HepG2 (cell line): ENCODE results near the gene PAQR7. TPM values are rescaled to one million over a fixed set of nuclear protein-coding genes. Genes with fewer than 3 reads are reported as not detected.

Source experiments
- ATAC-seq: fragments of 200-7000 bp; cut with Tn5 transposase; 3 replicates; pipeline ENCODE4 v1.9.1; 2020; ENCODE audit warnings: mild to moderate bottlenecking, moderate library complexity
- BruUV-seq: library from RNA; stranded (reverse); fragments of 400-500 nt; replicated peaks from 2 replicates; lab custom pipeline; 2021; lab: Mats Ljungman, UMichigan
- CTCF ChIA-PET: fragments of 300-600 bp; formaldehyde crosslinking; extraction: SDS; loops from one replicate; lab custom pipeline; 2021; ENCODE audit warnings: low total read pairs, inconsistent platforms, low intra/inter-chr PET ratio; lab: Yijun Ruan, JAX
- POLR2A ChIA-PET: fragments of 350-600 bp; sonication (Branson Sonifier 250); formaldehyde crosslinking; loops from one replicate; lab custom pipeline; 2020; ENCODE audit warnings: antibody characterized with exemption, inconsistent platforms; lab: Yijun Ruan, JAX
- DNase-seq: peaks from one replicate; pipeline ENCODE4 v3.0.0-alpha.2; 2015; ENCODE audit warnings: low spot score
- FAIRE-seq: peaks from 3 replicates; lab custom pipeline; 2011; peaks lifted over from hg19 to GRCh38; lab: Jason Lieb, UNC
- H2AFZ ChIP-seq: one replicate; pipeline ENCODE4 v1.6.1; 2011; ENCODE audit warnings: low read length, inconsistent platforms
- H3K27ac ChIP-seq: fragments of 300-600 bp; 3 replicates; pipeline ENCODE4 v1.8.0; 2011; ENCODE audit warnings: mixed run types, mild to moderate bottlenecking, mixed read lengths, low read length, inconsistent platforms; ENCODE audit not compliant: insufficient read depth; ENCODE audit errors: extremely low read length
- H3K27me3 ChIP-seq, 2 experiments: fragments of 200-600 bp in 1 of 2; 2 replicates in 1 of 2; 3 replicates in 1 of 2; pipeline versions ENCODE4 v1.6.0 to v1.8.0; 2011; ENCODE audit warnings: low read length in 2 of 2, mild to moderate bottlenecking in 2 of 2, moderate library complexity in 2 of 2, inconsistent platforms in 1 of 2; ENCODE audit not compliant: insufficient read depth in 2 of 2, control insufficient read depth in 1 of 2
- H3K36me3 ChIP-seq, 2 experiments: fragments of 200-600 bp in 1 of 2; replicated peaks in 1 of 2; 2 replicates in 1 of 2; 3 replicates in 1 of 2; pipeline versions ENCODE4 v1.5.1 to v1.8.0; 2011; ENCODE audit warnings: low read length in 2 of 2, inconsistent platforms in 1 of 2; ENCODE audit not compliant: insufficient read depth in 2 of 2, control insufficient read depth in 1 of 2
- H3K4me1 ChIP-seq: 2 replicates; pipeline ENCODE4 v1.5.1; 2012; ENCODE audit warnings: low read length, inconsistent platforms; ENCODE audit not compliant: insufficient read depth
- H3K4me2 ChIP-seq: 2 replicates; pipeline ENCODE4 v1.6.0; 2011; ENCODE audit warnings: low read depth, low read length, inconsistent platforms
- H3K4me3 ChIP-seq, 3 experiments: fragments of 200-600 bp in 1 of 3; sonication (generic), shearing (Covaris generic) in 1 of 3; replicated peaks in 1 of 3; 2 replicates each; pipeline ENCODE4 v1.5.1; 2011 to 2016; ENCODE audit warnings: low read length in 3 of 3, inconsistent platforms in 2 of 3, low read depth in 2 of 3, mild to moderate bottlenecking in 2 of 3, control low read depth in 1 of 3, mixed read lengths in 1 of 3; ENCODE audit not compliant: insufficient read depth in 1 of 3
- H3K79me2 ChIP-seq: one replicate; pipeline ENCODE4 v1.6.1; 2011; ENCODE audit warnings: low read length, inconsistent platforms; ENCODE audit not compliant: insufficient read depth
- H3K9ac ChIP-seq: 2 replicates; pipeline ENCODE4 v1.6.0; 2011; ENCODE audit warnings: mild to moderate bottlenecking, low read depth, low read length, inconsistent platforms; ENCODE audit not compliant: insufficient read depth
- H3K9me3 ChIP-seq: 2 replicates; pipeline ENCODE4 v1.5.1; 2012; ENCODE audit warnings: mild to moderate bottlenecking, low read length
- H4K20me1 ChIP-seq: 2 replicates; pipeline ENCODE4 v1.6.0; 2011; ENCODE audit warnings: inconsistent platforms, mild to moderate bottlenecking, low read length, moderate library complexity; ENCODE audit not compliant: insufficient read depth
- E2F5 ChIP-seq: sonication (generic); formaldehyde crosslinking; conservative IDR thresholded peaks from 2 replicates; pipeline ENCODE4 v1.4.0; 2020; ENCODE audit warnings: missing genetic modification reagents
- HES4 ChIP-seq: sonication (generic); formaldehyde crosslinking; IDR thresholded peaks from 2 replicates; pipeline ENCODE4 v1.9.0; 2021; ENCODE audit warnings: mild to moderate bottlenecking, missing genetic modification reagents, borderline replicate concordance
- NAIF1 ChIP-seq: sonication (generic); formaldehyde crosslinking; IDR thresholded peaks from 2 replicates; pipeline ENCODE4 v1.5.0; 2020; ENCODE audit warnings: mild to moderate bottlenecking, missing genetic modification reagents, borderline replicate concordance
- RARA ChIP-seq: IDR thresholded peaks from 2 replicates; pipeline ENCODE4 v1.6.1; 2016; ENCODE audit warnings: missing genetic modification reagents, missing compliant biosample characterization
- THRA ChIP-seq: sonication (generic); formaldehyde crosslinking; IDR thresholded peaks from 2 replicates; pipeline ENCODE4 v1.4.0; 2020; ENCODE audit warnings: missing genetic modification reagents, borderline replicate concordance
- ZNF121 ChIP-seq: sonication (generic); formaldehyde crosslinking; IDR thresholded peaks from 2 replicates; pipeline ENCODE4 v1.5.0; 2020; ENCODE audit warnings: mild to moderate bottlenecking, missing genetic modification reagents
- ZNF580 ChIP-seq: IDR thresholded peaks from 2 replicates; pipeline ENCODE4 v1.6.1; 2016; ENCODE audit warnings: low read depth, borderline replicate concordance
- ZNF704 ChIP-seq: sonication (generic); formaldehyde crosslinking; IDR thresholded peaks from 2 replicates; pipeline ENCODE4 v1.8.1; 2023; ENCODE audit warnings: mild to moderate bottlenecking, inconsistent platforms, moderate library complexity, missing genetic modification reagents, borderline replicate concordance
- WGBS: methylation state at CpG from one replicate; pipeline ENCODE4 v1.1.6; 2017; ENCODE audit warnings: low lambda C conversion rate; 5-methylcytosine and 5-hydroxymethylcytosine counted together
- in situ Hi-C: cut with HindIII; loops from 2 replicates; pipeline ENCODE4 v1.10.0; 2017; ENCODE audit warnings: low pct_unique_long_range_greater_than_20kb; ENCODE audit not compliant: extremely low pct_ligation_motif_present
- intact Hi-C: fragments of 100-400 bp; cut with micrococcal nuclease; formaldehyde crosslinking; loops from one replicate; pipeline ENCODE4 v1.10.0; 2022; ENCODE audit not compliant: unreplicated experiment
- polyA plus RNA-seq, 8 experiments: library from polyadenylated mRNA; depleted of rRNA in 3 of 8; stranded (reverse) in 7 of 8; unstranded in 1 of 8; fragments of >200 nt; fragmentation: Illumina TruSeq in 4 of 8; extraction: Trizol in 4 of 8; gene quantifications; 2 replicates each; pipeline versions ENCODE4 v1.2.1 to v1.2.3, GENCODE V29; 2011 to 2016; ENCODE audit warnings: low read depth in 4 of 8, missing spikeins in 1 of 8, mixed read lengths in 1 of 8; ENCODE audit not compliant: insufficient read depth in 1 of 8
- total RNA-seq, 5 experiments: library from RNA; depleted of rRNA; stranded (reverse); fragments of >200 nt; fragmentation: Illumina TruSeq; extraction: Trizol; gene quantifications; 2 replicates each; pipeline ENCODE4 v1.2.3, GENCODE V29; 2016; ENCODE audit warnings: low read depth in 1 of 5

PAQR7 gene
- total and polyA plus RNA-seq, 2 of the 13 experiments (the other 11 are each of a cell fraction or from before 2014, with no cell fraction given): 13.2 to 16.6 TPM

GRCh38 chr1:25903986-25904385, 28.5 kb upstream of the PAQR7 start:
- no peak overlapping the region for H2AFZ ChIP-seq
- no peaks in the 10 kb centered on the region for H3K9me3 ChIP-seq
- H3K9ac ChIP-seq: no peak overlapping the region
- intact Hi-C loops: no loop called here
- ChIA-PET POLR2A (interaction anchor here (1.4 kb wide), 1 partner anchor 93 kb away, joined by 4 read pairs; the partner anchor contains the start of gene PAFAH2), CTCF (no interaction called here)
- in situ Hi-C loops: no loop called here
- peak overlapping the region; percentile 74 to 92 (median 84); a peak in 4 of 6 replicates for H3K4me3 ChIP-seq
- no peak for DNase-seq
- peaks cover 0 to 3% of the 10 kb centered on the region in 2 experiments; a peak in 2 of 5 replicates for H3K27me3 ChIP-seq
- no peak for ATAC-seq
- peaks cover 36% of the 10 kb centered on the region for H3K79me2 ChIP-seq
- TF ChIP-seq NAIF1 (CRISPR knock-in tag) (no peak), RARA (CRISPR knock-in tag) (no peak), ZNF580 (CRISPR knock-in tag) (no peak), HES4 (CRISPR knock-in tag) (no peak)
- WGBS: 96% methylated on average over 3 of the region's 3 CpGs
- H3K4me2 ChIP-seq: peak overlapping the region; percentile 77
- peaks cover 45% of the 10 kb centered on the region for H3K4me1 ChIP-seq
- FAIRE-seq: no peak
- H3K27ac ChIP-seq: no peak overlapping the region
- peaks cover 6 to 48% of the 10 kb centered on the region in 2 experiments for H3K36me3 ChIP-seq
- H4K20me1 ChIP-seq: peaks cover 4% of the 10 kb centered on the region; the same call in 1 of the 2 replicates
- BruUV-seq: no TSS peak

- Histone ChIP-seq H4K20me1 (peaks cover 4% of the 10 kb centered on the region; the same call in 1 of the 2 replicates), H3K4me3 (no peak overlapping the region), H3K4me2 (no peak overlapping the region), H3K27me3 (peaks cover 0 to 3% of the 10 kb centered on the region in 2 experiments; a peak in 2 of 5 replicates), H3K79me2 (peaks cover 36% of the 10 kb centered on the region), H3K27ac (no peak overlapping the region), H3K9me3 (no peaks in the 10 kb centered on the region), H2AFZ (no peak overlapping the region), H3K4me1 (peaks cover 36% of the 10 kb centered on the region), H3K9ac (no peak overlapping the region), H3K36me3 (peaks cover 6 to 57% of the 10 kb centered on the region in 2 experiments)
- DNase-seq: no peak
- ChIA-PET POLR2A (no interaction called here), CTCF (no interaction called here)
- ATAC-seq: no peak
- no peak for FAIRE-seq
- in situ Hi-C loops: no loop called here
- intact Hi-C loops: no loop called here
- WGBS: 94% methylated on average over 3 of the region's 3 CpGs
- no TSS peak for BruUV-seq
- TF ChIP-seq E2F5 (CRISPR knock-in tag): no peak
- TF ChIP-seq ZNF121: no peak
- TF ChIP-seq THRA (CRISPR knock-in tag): no peak
- TF ChIP-seq ZNF704: no peak
Observed at GRCh38 chr1:25902462-25902861, 27.0 kb upstream of the PAQR7 start.
